ENCODE data around the gene PRKCH. TPM values are rescaled to one million over a fixed set of nuclear protein-coding genes. Genes with fewer than 3 reads are reported as not detected.

The PRKCH gene
- total RNA-seq, 2 experiments from 2014 or later: 244 to 293 TPM

GRCh38 chr14:61535458-61535857 lies 214.1 kb downstream of the PRKCH start:
- Mint-ChIP-seq H3K27ac (no peak overlapping the region), H3K4me1 (peaks cover 66% of the 10 kb centered on the region), H3K36me3 (ENCODE audit: low read depth) (peaks cover 86% of the 10 kb centered on the region), H3K9me3 (no peaks in the 10 kb centered on the region), H3K27me3 (no peaks in the 10 kb centered on the region), H3K4me3 (no peak overlapping the region)
- POLR2A ChIA-PET: no interaction called here
- CTCF ChIA-PET: interaction anchor here (0.5 kb wide), 1 partner anchor 27 kb away, joined by 3 read pairs; no protein-coding TSS in a partner anchor
- DNase-seq: no peak

GRCh38 chr14:61536661-61537562 lies 215.5 kb downstream of the PRKCH start:
- Mint-ChIP-seq H3K4me3 (no peak overlapping the region), H3K36me3 (ENCODE audit: low read depth) (peaks cover 87% of the 10 kb centered on the region), H3K9me3 (no peaks in the 10 kb centered on the region), H3K27me3 (no peaks in the 10 kb centered on the region), H3K4me1 (peaks cover 58% of the 10 kb centered on the region), H3K27ac (no peak overlapping the region)
- CTCF ChIA-PET: interaction anchor here (0.8 to 1.6 kb wide), 6 partner anchors 10 to 198 kb away, joined by 3 to 7 read pairs (median 4); no protein-coding TSS in a partner anchor
- DNase-seq: no peak
- POLR2A ChIA-PET: no interaction called here

- Mint-ChIP-seq H3K27ac (peak overlapping the region; percentile 36), H3K27me3 (no peaks in the 10 kb centered on the region), H3K36me3 (ENCODE audit: low read depth) (peaks cover 87% of the 10 kb centered on the region), H3K4me1 (peaks cover 55% of the 10 kb centered on the region), H3K9me3 (no peaks in the 10 kb centered on the region), H3K4me3 (no peak overlapping the region)
- no peak for DNase-seq
- ChIA-PET POLR2A (no interaction called here), CTCF (interaction anchor here (0.8 to 1.6 kb wide), 6 partner anchors 9 to 35 kb away, joined by 3 to 7 read pairs (median 4); no protein-coding TSS in a partner anchor)
Observed at GRCh38 chr14:61537563-61538463, 216.4 kb downstream of the PRKCH start.

- Mint-ChIP-seq H3K27me3 (no peaks in the 10 kb centered on the region), H3K9me3 (no peaks in the 10 kb centered on the region), H3K27ac (no peak overlapping the region), H3K36me3 (ENCODE audit: low read depth) (peaks cover 84% of the 10 kb centered on the region), H3K4me1 (peaks cover 48% of the 10 kb centered on the region), H3K4me3 (no peak overlapping the region)
- no peak for DNase-seq
- CTCF ChIA-PET: interaction anchor here (1.0 to 1.6 kb wide), 2 partner anchors 12 to 25 kb away, joined by 3 to 5 read pairs; no protein-coding TSS in a partner anchor
- POLR2A ChIA-PET: no interaction called here
Observed at GRCh38 chr14:61538464-61539022, 217.2 kb downstream of the PRKCH start.

GRCh38 chr14:61539631-61540030 lies 218.3 kb downstream of the PRKCH start:
- ChIA-PET CTCF (interaction anchor here (0.6 to 1.7 kb wide), 3 partner anchors 17 to 223 kb away, joined by 3 read pairs; no protein-coding TSS in a partner anchor), POLR2A (no interaction called here)
- Mint-ChIP-seq H3K4me1 (peaks cover 41% of the 10 kb centered on the region), H3K4me3 (no peak overlapping the region), H3K36me3 (ENCODE audit: low read depth) (peaks cover 82% of the 10 kb centered on the region), H3K27me3 (no peaks in the 10 kb centered on the region), H3K27ac (no peak overlapping the region), H3K9me3 (no peaks in the 10 kb centered on the region)
- no peak for DNase-seq

- no peaks in the 10 kb centered on the region for H3K9me3 Mint-ChIP-seq
- H3K27ac Mint-ChIP-seq: peak overlapping the region; percentile 36
- ChIA-PET CTCF (interaction anchor here (1.7 kb wide), 1 partner anchor 16 kb away, joined by 3 read pairs; no protein-coding TSS in a partner anchor), POLR2A (no interaction called here)
- H3K4me1 Mint-ChIP-seq: peaks cover 35% of the 10 kb centered on the region
- H3K36me3 Mint-ChIP-seq (ENCODE audit: low read depth): peaks cover 80% of the 10 kb centered on the region
- no peak overlapping the region for H3K4me3 Mint-ChIP-seq
- DNase-seq: no peak
- H3K27me3 Mint-ChIP-seq: no peaks in the 10 kb centered on the region
Observed at GRCh38 chr14:61540931-61541330, 219.6 kb downstream of the PRKCH start.

GRCh38 chr14:61542848-61543790 lies 221.7 kb downstream of the PRKCH start:
- DNase-seq: no peak
- ChIA-PET POLR2A (no interaction called here), CTCF (interaction anchor here (1.2 kb wide), 1 partner anchor 16 kb away, joined by 5 read pairs; no protein-coding TSS in a partner anchor)
- no peak overlapping the region for H3K27ac Mint-ChIP-seq
- no peak overlapping the region for H3K4me3 Mint-ChIP-seq
- peaks cover 81% of the 10 kb centered on the region for H3K36me3 Mint-ChIP-seq (ENCODE audit: low read depth)
- no peaks in the 10 kb centered on the region for H3K9me3 Mint-ChIP-seq
- H3K4me1 Mint-ChIP-seq: peaks cover 19% of the 10 kb centered on the region
- H3K27me3 Mint-ChIP-seq: no peaks in the 10 kb centered on the region

- no peak for DNase-seq
- Mint-ChIP-seq H3K9me3 (no peaks in the 10 kb centered on the region), H3K4me3 (no peak overlapping the region), H3K36me3 (ENCODE audit: low read depth) (peaks cover 79% of the 10 kb centered on the region), H3K27ac (peak overlapping the region; percentile 47), H3K4me1 (peaks cover 12% of the 10 kb centered on the region), H3K27me3 (no peaks in the 10 kb centered on the region)
- CTCF ChIA-PET: interaction anchor here (1.2 to 1.3 kb wide), 2 partner anchors 13 to 15 kb away, joined by 4 to 5 read pairs; no protein-coding TSS in a partner anchor
- POLR2A ChIA-PET: no interaction called here
Observed at GRCh38 chr14:61543946-61544345, 222.6 kb downstream of the PRKCH start.

GRCh38 chr14:61544448-61545330 lies 223.3 kb downstream of the PRKCH start:
- H3K27me3 Mint-ChIP-seq: no peaks in the 10 kb centered on the region
- ChIA-PET CTCF (interaction anchor here (0.5 to 1.7 kb wide), 6 partner anchors 12 to 153 kb away, joined by 3 to 5 read pairs (median 4); no protein-coding TSS in a partner anchor), POLR2A (no interaction called here)
- peaks cover 83% of the 10 kb centered on the region for H3K36me3 Mint-ChIP-seq (ENCODE audit: low read depth)
- H3K4me1 Mint-ChIP-seq: peaks cover 11% of the 10 kb centered on the region
- H3K4me3 Mint-ChIP-seq: no peak overlapping the region
- H3K9me3 Mint-ChIP-seq: no peaks in the 10 kb centered on the region
- H3K27ac Mint-ChIP-seq: peak overlapping the region; percentile 42
- DNase-seq: no peak

- H3K36me3 Mint-ChIP-seq (ENCODE audit: low read depth): peaks cover 84% of the 10 kb centered on the region
- H3K4me3 Mint-ChIP-seq: no peak overlapping the region
- no peak overlapping the region for H3K27ac Mint-ChIP-seq
- H3K9me3 Mint-ChIP-seq: no peaks in the 10 kb centered on the region
- ChIA-PET POLR2A (no interaction called here), CTCF (interaction anchor here (1.1 to 2.4 kb wide), 5 partner anchors 9 to 152 kb away, joined by 3 to 7 read pairs (median 6); no protein-coding TSS in a partner anchor)
- no peaks in the 10 kb centered on the region for H3K27me3 Mint-ChIP-seq
- DNase-seq: no peak
- peaks cover 14% of the 10 kb centered on the region for H3K4me1 Mint-ChIP-seq
Observed at GRCh38 chr14:61545726-61546455, 224.5 kb downstream of the PRKCH start.
